MM.1S (cell line): ENCODE results near the gene PPP1R9A.

Experiments
- CTCF ChIP-seq: fragments of 300-600 bp; sonication (generic); IDR thresholded peaks from 2 replicates; pipeline ENCODE4 v1.5.1; 2016; ENCODE audit warnings: antibody characterized with exemption, low read length, mixed read lengths
- EZH2 ChIP-seq: fragments of 300-600 bp; sonication (generic); optimal IDR thresholded peaks from 2 replicates; pipeline ENCODE3; 2017; ENCODE audit warnings: low read depth, mild to moderate bottlenecking, antibody characterized with exemption, low read length, mixed read lengths

- no peak for TF ChIP-seq CTCF
- no peak for TF ChIP-seq EZH2
Measured at GRCh38 chr7:95097851-95098250, 190.5 kb downstream of the PPP1R9A start.
